ENCODE results near the gene GREM2.

DNA sequence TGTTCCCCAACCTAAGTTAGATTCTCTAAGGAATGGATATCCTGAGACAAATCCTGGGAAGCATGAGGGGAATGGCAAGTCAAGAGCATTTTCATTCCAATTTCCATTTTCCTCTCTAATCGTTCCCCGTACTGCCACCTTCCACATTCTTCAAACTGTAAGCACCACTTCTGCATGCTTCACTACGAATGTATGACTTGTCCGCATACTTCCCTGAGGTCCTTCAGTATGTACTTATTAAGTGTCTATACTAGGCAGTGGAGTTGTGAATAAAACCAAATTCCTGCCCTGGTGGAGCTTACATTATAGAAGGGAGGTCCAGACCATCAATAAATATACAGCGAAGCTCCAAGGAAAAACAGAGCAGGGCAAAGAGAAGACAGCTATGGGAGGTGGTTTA, 154.8 kb downstream of the GREM2 start:
- TF ChIP-seq, protein P1, sequence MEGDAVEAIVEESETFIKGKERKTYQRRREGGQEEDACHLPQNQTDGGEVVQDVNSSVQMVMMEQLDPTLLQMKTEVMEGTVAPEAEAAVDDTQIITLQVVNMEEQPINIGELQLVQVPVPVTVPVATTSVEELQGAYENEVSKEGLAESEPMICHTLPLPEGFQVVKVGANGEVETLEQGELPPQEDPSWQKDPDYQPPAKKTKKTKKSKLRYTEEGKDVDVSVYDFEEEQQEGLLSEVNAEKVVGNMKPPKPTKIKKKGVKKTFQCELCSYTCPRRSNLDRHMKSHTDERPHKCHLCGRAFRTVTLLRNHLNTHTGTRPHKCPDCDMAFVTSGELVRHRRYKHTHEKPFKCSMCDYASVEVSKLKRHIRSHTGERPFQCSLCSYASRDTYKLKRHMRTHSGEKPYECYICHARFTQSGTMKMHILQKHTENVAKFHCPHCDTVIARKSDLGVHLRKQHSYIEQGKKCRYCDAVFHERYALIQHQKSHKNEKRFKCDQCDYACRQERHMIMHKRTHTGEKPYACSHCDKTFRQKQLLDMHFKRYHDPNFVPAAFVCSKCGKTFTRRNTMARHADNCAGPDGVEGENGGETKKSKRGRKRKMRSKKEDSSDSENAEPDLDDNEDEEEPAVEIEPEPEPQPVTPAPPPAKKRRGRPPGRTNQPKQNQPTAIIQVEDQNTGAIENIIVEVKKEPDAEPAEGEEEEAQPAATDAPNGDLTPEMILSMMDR (IDR thresholded peaks at IDR 0.05 in 4 of 5, conservative IDR thresholded peaks at IDR 0.05 in 1 of 5) = no peak
- no peak for TF ChIP-seq POLR2A (IDR thresholded peaks at IDR 0.05)
